Body of pancreas (tissue), 4 donors: ENCODE measurements around the gene PDGFD.

Experiments used
- POLR2A ChIP-seq, 3 donors: fragments of 450-650 bp; IDR thresholded peaks; one replicate each; pipeline ENCODE4 v1.6.1; 2016; ENCODE audit warnings: antibody characterized with exemption in 3 of 3, mild to moderate bottlenecking in 2 of 3
- TF ChIP-seq, protein P1 (sequence below), 7 experiments: fragments of 450-650 bp in 4 of 7; fragments of 200-600 bp in 3 of 7; sonication (generic) in 3 of 7; IDR thresholded peaks; one replicate each; pipeline ENCODE4 v1.5.1; 2016 to 2019; ENCODE audit warnings: antibody characterized with exemption in 7 of 7

- TF ChIP-seq, protein P1, sequence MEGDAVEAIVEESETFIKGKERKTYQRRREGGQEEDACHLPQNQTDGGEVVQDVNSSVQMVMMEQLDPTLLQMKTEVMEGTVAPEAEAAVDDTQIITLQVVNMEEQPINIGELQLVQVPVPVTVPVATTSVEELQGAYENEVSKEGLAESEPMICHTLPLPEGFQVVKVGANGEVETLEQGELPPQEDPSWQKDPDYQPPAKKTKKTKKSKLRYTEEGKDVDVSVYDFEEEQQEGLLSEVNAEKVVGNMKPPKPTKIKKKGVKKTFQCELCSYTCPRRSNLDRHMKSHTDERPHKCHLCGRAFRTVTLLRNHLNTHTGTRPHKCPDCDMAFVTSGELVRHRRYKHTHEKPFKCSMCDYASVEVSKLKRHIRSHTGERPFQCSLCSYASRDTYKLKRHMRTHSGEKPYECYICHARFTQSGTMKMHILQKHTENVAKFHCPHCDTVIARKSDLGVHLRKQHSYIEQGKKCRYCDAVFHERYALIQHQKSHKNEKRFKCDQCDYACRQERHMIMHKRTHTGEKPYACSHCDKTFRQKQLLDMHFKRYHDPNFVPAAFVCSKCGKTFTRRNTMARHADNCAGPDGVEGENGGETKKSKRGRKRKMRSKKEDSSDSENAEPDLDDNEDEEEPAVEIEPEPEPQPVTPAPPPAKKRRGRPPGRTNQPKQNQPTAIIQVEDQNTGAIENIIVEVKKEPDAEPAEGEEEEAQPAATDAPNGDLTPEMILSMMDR (IDR thresholded peaks at IDR 0.05), result no peak
- TF ChIP-seq POLR2A (IDR thresholded peaks at IDR 0.05), result no peak
Measured at GRCh38 chr11:103902994-103903393, 261.0 kb downstream of the PDGFD start.
